HEK293 (cell line): Measurements from ENCODE around the gene FAM171A2.

Experiments used
- CTCF ChIP-seq: fragments of 450-650 bp; formaldehyde crosslinking; IDR thresholded peaks from 2 replicates; pipeline ENCODE4 v1.5.1; 2016; ENCODE audit warnings: missing biosample characterization, missing genetic modification characterization
- PRDM4 ChIP-seq: fragments of 450-650 bp; formaldehyde crosslinking; IDR thresholded peaks from 2 replicates; pipeline ENCODE4 v1.5.1; 2017; ENCODE audit warnings: missing biosample characterization, missing genetic modification characterization
- RBAK ChIP-seq: fragments of 450-650 bp; formaldehyde crosslinking; IDR thresholded peaks from 2 replicates; pipeline ENCODE4 v1.5.1; 2016; ENCODE audit warnings: missing biosample characterization, missing genetic modification characterization
- REPIN1 ChIP-seq: fragments of 450-650 bp; formaldehyde crosslinking; IDR thresholded peaks from 2 replicates; pipeline ENCODE4 v1.5.1; 2017; ENCODE audit warnings: missing biosample characterization, missing genetic modification characterization, low read depth
- SP2 ChIP-seq: fragments of 450-650 bp; formaldehyde crosslinking; IDR thresholded peaks from 2 replicates; pipeline ENCODE4 v1.5.1; 2016; ENCODE audit warnings: missing biosample characterization, missing genetic modification characterization
- ZNF138 ChIP-seq: fragments of 450-650 bp; formaldehyde crosslinking; IDR thresholded peaks from 2 replicates; pipeline ENCODE4 v1.5.1; 2016; ENCODE audit warnings: missing biosample characterization, missing genetic modification characterization, borderline replicate concordance
- ZNF140 ChIP-seq: fragments of 450-650 bp; formaldehyde crosslinking; IDR thresholded peaks from 2 replicates; pipeline ENCODE4 v1.5.1; 2016; ENCODE audit warnings: missing biosample characterization, missing genetic modification characterization
- ZNF155 ChIP-seq: fragments of 450-650 bp; formaldehyde crosslinking; IDR thresholded peaks from 2 replicates; pipeline ENCODE4 v1.5.1; 2016; ENCODE audit warnings: missing biosample characterization, missing genetic modification characterization
- ZNF184 ChIP-seq: fragments of 450-650 bp; IDR thresholded peaks from 2 replicates; pipeline ENCODE4 v1.5.1; 2018; ENCODE audit warnings: missing biosample characterization, mild to moderate bottlenecking, missing genetic modification characterization
- ZNF350 ChIP-seq: fragments of 450-650 bp; formaldehyde crosslinking; IDR thresholded peaks from 2 replicates; pipeline ENCODE4 v1.5.0; 2017; ENCODE audit warnings: missing biosample characterization, mild to moderate bottlenecking, missing genetic modification characterization
- ZNF501 ChIP-seq: fragments of 450-650 bp; formaldehyde crosslinking; IDR thresholded peaks from 2 replicates; pipeline ENCODE4 v1.5.1; 2016; ENCODE audit warnings: missing biosample characterization, missing genetic modification characterization
- ZNF785 ChIP-seq: fragments of 450-650 bp; formaldehyde crosslinking; IDR thresholded peaks from 2 replicates; pipeline ENCODE4 v1.5.1; 2016; ENCODE audit warnings: missing biosample characterization, missing genetic modification characterization

DNA sequence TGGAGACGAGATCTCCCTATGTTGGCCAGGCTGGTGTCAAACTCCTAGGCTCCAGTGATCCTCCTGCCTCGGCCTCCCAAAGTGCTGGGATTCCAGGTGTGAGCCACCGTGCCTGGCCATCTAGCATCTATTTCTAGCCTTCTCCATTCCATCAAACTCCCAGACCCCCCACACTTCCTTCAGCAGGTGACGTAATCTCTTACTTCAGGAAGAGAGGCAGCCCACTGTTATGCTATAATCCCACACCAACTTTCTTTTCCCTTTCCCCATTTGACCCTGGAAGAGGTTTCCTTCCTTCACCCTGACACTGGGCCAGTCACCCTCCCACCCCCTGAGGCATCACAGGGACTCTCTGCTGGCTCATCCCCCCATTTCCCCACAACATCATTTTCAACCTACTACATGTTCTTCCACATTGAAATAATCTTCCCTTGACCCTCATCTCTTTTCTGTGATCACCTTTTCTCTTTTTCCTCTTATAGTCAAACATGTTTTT is 18.2 kb upstream of the FAM171A2 start:
- TF ChIP-seq ZNF138 (tag by site-specific recombination) (no peak), ZNF155 (tag by site-specific recombination) (no peak), ZNF785 (tag by site-specific recombination) (no peak), CTCF (tag by site-specific recombination) (no peak), RBAK (no peak), ZNF184 (tag by site-specific recombination) (no peak), SP2 (tag by site-specific recombination) (no peak), ZNF350 (tag by site-specific recombination) (no peak), REPIN1 (tag by site-specific recombination) (no peak), ZNF501 (no peak), ZNF140 (tag by site-specific recombination) (no peak), PRDM4 (tag by site-specific recombination) (no peak)
